ENCODE measurements around the gene CTNNA1. TPM values are rescaled to one million over a fixed set of nuclear protein-coding genes. Genes with fewer than 3 reads are reported as not detected.
A peak's percentile ranks its signal among the peaks of the same experiment; 100 is the strongest.

CTNNA1 gene
- total and polyA plus RNA-seq, 2 donors (not counting 3 experiments of a cell fraction or from before 2014, with no cell fraction given): 156 to 394 TPM

DNA sequence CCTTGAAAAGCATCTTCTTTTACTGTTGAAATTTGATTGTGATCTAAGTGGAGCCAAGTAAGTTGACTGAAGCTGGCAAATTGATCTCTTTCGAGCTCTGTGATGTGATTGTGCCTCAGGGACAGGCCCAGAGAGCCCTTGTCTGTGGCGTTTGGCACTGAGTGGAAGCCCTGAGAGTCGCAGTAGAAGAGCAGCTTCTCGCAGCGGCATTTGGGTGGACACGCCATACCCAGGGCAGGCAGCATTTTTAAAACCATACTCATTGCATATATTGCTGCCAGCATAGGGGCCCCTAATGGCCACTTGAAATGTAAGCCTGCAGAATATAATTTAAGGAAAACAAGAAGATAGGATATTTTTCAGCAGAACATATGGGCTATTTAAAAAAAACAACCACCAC lies 121.0 kb downstream of the CTNNA1 start:
- H3K79me2 ChIP-seq (ENCODE audit: control insufficient read depth, insufficient read depth, low read length): peaks cover 87% of the 10 kb centered on the region
- no peaks in the 10 kb centered on the region for H3K9me1 ChIP-seq (replicated peaks; ENCODE audit: control insufficient read depth, extremely low read depth, insufficient read depth, low read length)
- BruUV-seq (replicated peaks): no TSS peak
- H3K27ac ChIP-seq (ENCODE audit: insufficient read depth, low read depth, low read length): no peak overlapping the region
- H3K9ac ChIP-seq (replicated peaks; ENCODE audit: extremely low read depth, insufficient read depth, low read length): no peak overlapping the region
- POLR2A ChIA-PET: no interaction called here
- dilution Hi-C loops (cut with MboI; ENCODE audit: extremely low pct_ligation_motif_present, low sequenced_read_pairs) (no loop called here), intact Hi-C loops (cut with micrococcal nuclease) (no loop called here)
- H3K27me3 ChIP-seq (ENCODE audit: control insufficient read depth in 2 of 2, insufficient read depth in 2 of 2, low read length in 2 of 2): no peaks in the 10 kb centered on the region
- peaks cover 19% of the 10 kb centered on the region for H3K4me1 ChIP-seq (ENCODE audit: control insufficient read depth, extremely low read depth, insufficient read depth, low read length)
- H2AFZ ChIP-seq (ENCODE audit: low read depth, low read length): no peak overlapping the region
- TF ChIP-seq EZH2 (IDR thresholded peaks at IDR 0.05; ENCODE audit: borderline replicate concordance, low read depth, low read length, severe bottlenecking) (no peak), MYC (IDR thresholded peaks at IDR 0.05; ENCODE audit: low read depth, low read length) (no peak), FOS (IDR thresholded peaks at IDR 0.05; ENCODE audit: borderline replicate concordance, insufficient read depth, low read length) (no peak)
- H3K4me2 ChIP-seq (ENCODE audit: insufficient read depth, low read length): peak overlapping the region; percentile 61
- H3K36me3 ChIP-seq (ENCODE audit: control insufficient read depth in 2 of 2, extremely low read depth in 1 of 2, insufficient read depth in 2 of 2, low read length in 2 of 2): no peaks in the 10 kb centered on the region
- DNase-seq (ENCODE audit: low read depth, low spot score) (no peak), FAIRE-seq (no peak)
- CTCF ChIA-PET: interaction anchor here (1.5 to 3.4 kb wide), 5 partner anchors 15 to 84 kb away, joined by 3 to 7 read pairs (median 6); no protein-coding TSS in a partner anchor
- peaks cover 15% of the 10 kb centered on the region for H4K20me1 ChIP-seq (replicated peaks; ENCODE audit: control insufficient read depth, extremely low read depth, insufficient read depth, low read length)
- no peaks in the 10 kb centered on the region for H3K9me3 ChIP-seq (replicated peaks; ENCODE audit: control insufficient read depth, insufficient read depth, low read length)
- H3K4me3 ChIP-seq (replicated peaks in 1 of 3; ENCODE audit: insufficient read depth in 1 of 3, low read depth in 1 of 3, low read length in 3 of 3): no peak overlapping the region

DNA sequence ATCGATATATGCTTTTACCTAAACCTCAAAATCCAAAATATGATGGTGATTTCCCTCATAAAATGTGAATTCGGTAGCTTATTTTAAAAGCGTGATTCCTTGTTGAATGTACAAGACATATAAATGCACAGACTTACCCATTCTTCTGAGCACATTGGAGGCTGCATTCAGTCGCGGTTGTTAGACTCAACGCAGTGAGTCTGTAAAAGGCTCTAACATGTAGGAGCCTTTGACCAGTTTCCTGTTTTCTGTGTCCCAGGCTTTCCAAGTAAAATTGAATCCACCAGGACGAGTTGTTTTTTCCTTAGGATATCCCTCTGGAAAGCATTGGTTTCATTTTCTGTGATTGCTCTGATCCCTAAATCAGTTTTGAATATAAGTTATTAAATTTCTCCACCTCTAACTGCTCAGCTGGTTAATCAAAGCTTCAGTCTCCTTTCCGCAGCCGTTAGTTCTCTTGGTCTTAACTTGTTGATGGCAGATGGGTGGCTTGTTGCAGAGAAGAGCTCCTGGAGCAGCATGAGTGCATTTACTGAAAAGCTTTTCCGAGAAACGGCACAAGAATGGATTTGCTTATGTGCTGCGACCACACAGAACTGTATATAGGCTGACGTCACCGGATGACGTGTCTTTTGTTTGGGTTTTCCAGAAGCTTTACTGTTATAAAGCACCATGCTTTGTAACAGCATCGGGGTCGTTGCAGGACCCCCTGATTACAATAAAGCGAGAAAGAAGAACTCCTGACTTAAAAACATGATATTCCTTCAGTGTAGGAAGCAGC lies 121.7 kb downstream of the CTNNA1 start, which contains the start of gene LRRTM2:
LRRTM2 (minus strand) TSS at position 565 of the 781 bp plus-strand sequence; CDS start at position 141, 424 bp downstream.
- TSS peak; percentile 59 for BruUV-seq (replicated peaks)
- no peak for FAIRE-seq
- H3K9me3 ChIP-seq (replicated peaks; ENCODE audit: control insufficient read depth, insufficient read depth, low read length): no peaks in the 10 kb centered on the region
- H4K20me1 ChIP-seq (replicated peaks; ENCODE audit: control insufficient read depth, extremely low read depth, insufficient read depth, low read length): peaks cover 15% of the 10 kb centered on the region
- dilution Hi-C loops (cut with MboI; ENCODE audit: extremely low pct_ligation_motif_present, low sequenced_read_pairs) (no loop called here), intact Hi-C loops (cut with micrococcal nuclease) (no loop called here)
- TF ChIP-seq, protein P1, sequence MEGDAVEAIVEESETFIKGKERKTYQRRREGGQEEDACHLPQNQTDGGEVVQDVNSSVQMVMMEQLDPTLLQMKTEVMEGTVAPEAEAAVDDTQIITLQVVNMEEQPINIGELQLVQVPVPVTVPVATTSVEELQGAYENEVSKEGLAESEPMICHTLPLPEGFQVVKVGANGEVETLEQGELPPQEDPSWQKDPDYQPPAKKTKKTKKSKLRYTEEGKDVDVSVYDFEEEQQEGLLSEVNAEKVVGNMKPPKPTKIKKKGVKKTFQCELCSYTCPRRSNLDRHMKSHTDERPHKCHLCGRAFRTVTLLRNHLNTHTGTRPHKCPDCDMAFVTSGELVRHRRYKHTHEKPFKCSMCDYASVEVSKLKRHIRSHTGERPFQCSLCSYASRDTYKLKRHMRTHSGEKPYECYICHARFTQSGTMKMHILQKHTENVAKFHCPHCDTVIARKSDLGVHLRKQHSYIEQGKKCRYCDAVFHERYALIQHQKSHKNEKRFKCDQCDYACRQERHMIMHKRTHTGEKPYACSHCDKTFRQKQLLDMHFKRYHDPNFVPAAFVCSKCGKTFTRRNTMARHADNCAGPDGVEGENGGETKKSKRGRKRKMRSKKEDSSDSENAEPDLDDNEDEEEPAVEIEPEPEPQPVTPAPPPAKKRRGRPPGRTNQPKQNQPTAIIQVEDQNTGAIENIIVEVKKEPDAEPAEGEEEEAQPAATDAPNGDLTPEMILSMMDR (IDR thresholded peaks at IDR 0.05; ENCODE audit: extremely low read depth in 1 of 2, insufficient read depth in 1 of 2, low read depth in 1 of 2, low read length in 2 of 2): no peak
- TF ChIP-seq MYC (IDR thresholded peaks at IDR 0.05; ENCODE audit: low read depth, low read length): no peak
- peak; percentile 61 for TF ChIP-seq JUN (IDR thresholded peaks at IDR 0.05; ENCODE audit: borderline replicate concordance, insufficient read depth, insufficient read length, low read depth)
- no peak for TF ChIP-seq GATA2 (IDR thresholded peaks at IDR 0.05; ENCODE audit: insufficient read depth, insufficient read length, low read depth, low read length)
- H3K4me1 ChIP-seq (ENCODE audit: control insufficient read depth, extremely low read depth, insufficient read depth, low read length): peaks cover 19% of the 10 kb centered on the region
- ChIA-PET CTCF (interaction anchor here (0.7 to 3.4 kb wide), 8 partner anchors 8 to 85 kb away, joined by 3 to 7 read pairs (median 4); no protein-coding TSS in a partner anchor), POLR2A (no interaction called here)
- H2AFZ ChIP-seq (ENCODE audit: low read depth, low read length): no peak within 1 kb of the TSS
- peak within 1 kb of the TSS; percentile 61 for H3K4me2 ChIP-seq (ENCODE audit: insufficient read depth, low read length)
- H3K9me1 ChIP-seq (replicated peaks; ENCODE audit: control insufficient read depth, extremely low read depth, insufficient read depth, low read length): no peaks in the 10 kb centered on the region
- H3K27me3 ChIP-seq (ENCODE audit: control insufficient read depth in 2 of 2, insufficient read depth in 2 of 2, low read length in 2 of 2): no peaks in the 10 kb centered on the region
- peak; percentile 67 for DNase-seq (ENCODE audit: low read depth, low spot score)
- H3K9ac ChIP-seq (replicated peaks; ENCODE audit: extremely low read depth, insufficient read depth, low read length): peak within 1 kb of the TSS; percentile 7
- H3K36me3 ChIP-seq (ENCODE audit: control insufficient read depth in 2 of 2, extremely low read depth in 1 of 2, insufficient read depth in 2 of 2, low read length in 2 of 2): no peaks in the 10 kb centered on the region
- peak within 1 kb of the TSS; percentile 5 for H3K27ac ChIP-seq (ENCODE audit: insufficient read depth, low read depth, low read length)
- H3K79me2 ChIP-seq (ENCODE audit: control insufficient read depth, insufficient read depth, low read length): peaks cover 87% of the 10 kb centered on the region
- H3K4me3 ChIP-seq (replicated peaks in 1 of 3; ENCODE audit: insufficient read depth in 1 of 3, low read depth in 1 of 3, low read length in 3 of 3): peak within 1 kb of the TSS in 1 of 3 experiments; percentile 7

Data from endothelial cell of umbilical vein (primary cell).